GM12872 (cell line): ENCODE measurements around the gene ABHD13.

Experiments
- TF ChIP-seq, protein P1 (sequence below): IDR thresholded peaks from 3 replicates; pipeline ENCODE4 v1.5.1; 2011; ENCODE audit warnings: low read depth, mild to moderate bottlenecking, low read length, moderate library complexity; ENCODE audit not compliant: insufficient read depth

The ABHD13 gene

DNA sequence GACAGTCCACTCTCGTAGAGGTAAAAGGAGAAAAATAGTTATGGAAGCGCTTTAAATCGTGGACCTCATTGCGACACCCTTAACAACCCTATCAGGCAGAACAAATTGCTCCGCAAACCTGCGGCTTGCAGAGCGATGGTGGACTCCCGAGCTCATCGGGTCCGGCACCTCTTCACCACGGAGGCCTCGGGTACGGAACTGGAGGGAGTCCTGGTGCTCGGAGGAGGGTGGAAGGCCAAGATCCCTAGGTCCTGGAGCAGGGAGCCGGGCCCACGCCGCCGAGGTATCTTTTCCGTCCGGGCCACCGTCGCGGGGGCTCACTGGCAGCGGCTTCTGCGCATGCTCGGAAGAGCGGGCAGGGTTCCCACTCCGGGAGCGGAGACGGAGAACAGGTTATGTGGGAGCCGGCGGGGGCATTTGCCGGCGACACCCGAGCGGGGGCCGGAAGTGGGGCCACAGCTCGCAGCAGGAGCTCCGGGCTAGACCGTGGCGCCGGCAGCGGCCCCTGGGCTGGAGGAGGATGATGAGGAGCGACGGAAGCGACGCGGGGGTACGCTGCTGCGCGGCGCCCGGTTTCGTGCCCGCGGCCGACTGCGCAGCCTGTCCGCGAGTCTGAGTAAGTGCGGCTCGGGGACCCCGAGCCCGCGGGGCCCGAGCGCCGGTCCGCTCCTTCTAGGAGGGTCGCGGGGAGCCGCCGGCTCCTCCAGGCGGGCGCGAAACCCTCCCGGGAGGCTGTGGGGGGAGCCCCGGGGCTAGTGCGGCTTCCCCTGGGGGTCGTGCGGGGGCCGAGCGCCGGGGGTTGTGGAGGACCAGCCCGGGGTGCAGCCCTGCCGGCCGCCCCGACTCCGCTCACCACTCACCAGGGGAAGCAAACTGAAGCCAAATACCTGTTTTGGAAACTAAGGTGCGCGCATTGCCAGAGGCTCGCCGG lies at the start of gene ABHD13:
Gene ABHD13, plus strand, starts transcription at position 349 of the 931 bp plus-strand sequence. CDS start 10,827 bp downstream, outside the sequence.
- TF ChIP-seq, protein P1, sequence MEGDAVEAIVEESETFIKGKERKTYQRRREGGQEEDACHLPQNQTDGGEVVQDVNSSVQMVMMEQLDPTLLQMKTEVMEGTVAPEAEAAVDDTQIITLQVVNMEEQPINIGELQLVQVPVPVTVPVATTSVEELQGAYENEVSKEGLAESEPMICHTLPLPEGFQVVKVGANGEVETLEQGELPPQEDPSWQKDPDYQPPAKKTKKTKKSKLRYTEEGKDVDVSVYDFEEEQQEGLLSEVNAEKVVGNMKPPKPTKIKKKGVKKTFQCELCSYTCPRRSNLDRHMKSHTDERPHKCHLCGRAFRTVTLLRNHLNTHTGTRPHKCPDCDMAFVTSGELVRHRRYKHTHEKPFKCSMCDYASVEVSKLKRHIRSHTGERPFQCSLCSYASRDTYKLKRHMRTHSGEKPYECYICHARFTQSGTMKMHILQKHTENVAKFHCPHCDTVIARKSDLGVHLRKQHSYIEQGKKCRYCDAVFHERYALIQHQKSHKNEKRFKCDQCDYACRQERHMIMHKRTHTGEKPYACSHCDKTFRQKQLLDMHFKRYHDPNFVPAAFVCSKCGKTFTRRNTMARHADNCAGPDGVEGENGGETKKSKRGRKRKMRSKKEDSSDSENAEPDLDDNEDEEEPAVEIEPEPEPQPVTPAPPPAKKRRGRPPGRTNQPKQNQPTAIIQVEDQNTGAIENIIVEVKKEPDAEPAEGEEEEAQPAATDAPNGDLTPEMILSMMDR, result 0 out of 3 replicates have a peak, but pooled peaks have one; percentile 3

DNA sequence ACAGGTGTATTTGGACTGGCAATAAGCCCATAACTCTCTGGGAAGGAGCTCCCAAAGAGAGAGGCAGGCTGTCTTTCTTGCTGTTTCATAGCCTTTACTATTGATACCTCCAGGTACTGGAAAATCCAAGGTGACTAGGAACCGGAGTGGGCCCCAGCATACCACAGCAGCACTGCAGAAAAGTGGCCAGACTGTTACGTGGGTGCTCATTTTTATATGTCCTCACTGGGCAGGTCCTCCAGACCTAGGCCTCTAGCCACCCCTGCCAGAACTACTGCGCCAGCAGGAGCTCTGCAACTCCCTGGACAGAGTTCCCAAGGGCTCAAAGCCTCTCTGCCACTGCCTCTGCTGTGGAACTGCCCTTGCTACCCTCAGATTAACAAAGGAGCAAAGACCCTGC lies 49.3 kb upstream of the ABHD13 start:
- TF ChIP-seq, protein P1, result no peak

DNA sequence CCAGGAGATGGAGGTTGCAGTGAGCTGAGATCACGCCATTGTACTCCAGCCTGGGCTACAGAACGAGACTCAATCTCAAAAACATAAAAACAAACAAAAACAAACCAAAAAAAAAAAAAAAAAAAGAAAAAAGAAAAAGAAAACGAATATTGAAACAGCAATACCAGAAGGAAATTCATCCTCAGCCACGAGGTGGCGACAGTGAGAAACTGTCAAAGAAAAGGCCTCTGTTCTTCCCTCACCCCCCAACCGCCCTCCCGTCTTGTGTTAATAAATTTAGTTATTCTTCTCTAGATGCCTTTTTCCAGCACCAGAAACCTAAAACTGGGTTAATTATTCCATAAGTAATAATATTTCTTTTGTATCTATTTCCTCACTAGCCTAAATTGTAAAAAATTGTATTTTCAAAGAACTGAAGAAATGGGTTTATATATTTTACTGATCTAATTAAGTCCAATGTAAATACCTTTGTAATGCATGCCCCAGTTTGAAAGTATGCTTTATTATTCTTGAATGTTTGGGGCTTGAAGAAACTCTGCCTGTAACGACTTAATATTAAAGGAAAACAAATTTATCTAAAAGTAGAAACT lies 41.4 kb upstream of the ABHD13 start:
- TF ChIP-seq, protein P1, result peak; percentile 65

DNA sequence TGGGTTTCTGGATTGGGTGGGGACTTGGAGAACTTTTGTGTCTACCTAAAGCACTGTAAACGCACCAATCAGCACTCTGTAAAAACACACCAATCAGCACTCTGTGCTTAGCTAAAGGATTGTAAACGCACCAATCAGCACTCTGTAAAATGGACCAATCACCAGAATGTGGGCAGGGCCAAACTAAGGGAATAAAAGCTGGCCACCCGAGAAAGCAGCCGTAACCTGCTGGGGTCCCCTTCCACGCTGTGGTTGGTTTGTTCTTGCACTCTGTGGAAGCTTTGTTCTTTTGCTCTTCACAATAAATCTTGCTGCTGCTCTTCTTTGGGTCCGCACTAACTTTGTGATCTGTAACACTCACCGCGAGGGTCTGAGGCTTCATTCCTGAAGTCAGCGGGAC lies 40.1 kb upstream of the ABHD13 start:
- TF ChIP-seq, protein P1, result no peak

DNA sequence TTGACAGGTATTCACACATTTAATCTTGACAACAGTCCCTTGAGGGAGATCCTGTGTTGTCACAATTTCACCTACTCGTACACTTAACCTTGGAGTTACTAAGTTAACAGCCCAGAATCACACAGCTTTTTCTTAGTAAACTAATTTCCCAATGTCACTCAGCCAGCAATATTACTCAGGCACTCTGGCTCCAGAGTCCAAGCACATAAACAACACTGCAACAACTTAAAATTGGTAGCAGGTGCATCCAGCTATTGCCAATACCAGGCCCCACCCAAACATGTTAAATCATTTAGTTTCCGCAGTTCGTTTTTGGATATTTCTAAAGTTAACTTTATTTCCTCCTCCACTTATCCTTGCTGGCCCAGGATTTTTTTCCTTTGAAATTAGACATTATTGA lies 35.5 kb upstream of the ABHD13 start:
- TF ChIP-seq, protein P1, result no peak

DNA sequence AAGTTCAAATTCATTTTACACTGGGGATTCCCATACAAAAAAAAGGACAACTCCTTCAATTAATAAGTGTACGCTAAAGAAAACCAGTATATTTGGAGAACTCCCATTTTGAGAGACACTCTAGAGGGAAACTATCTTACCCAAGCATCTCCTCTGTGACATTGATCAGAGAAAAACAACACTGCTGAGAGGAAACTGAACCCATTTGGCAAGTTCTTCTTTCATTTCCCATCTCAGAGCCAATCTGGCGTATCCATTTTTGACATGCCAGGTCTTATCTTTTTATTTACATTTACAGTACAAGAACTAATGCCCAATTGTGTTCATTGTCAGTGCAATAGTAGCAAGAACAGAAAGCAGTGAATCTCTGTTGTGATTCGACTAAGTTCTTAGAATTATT lies 33.0 kb upstream of the ABHD13 start:
- TF ChIP-seq, protein P1, result no peak

DNA sequence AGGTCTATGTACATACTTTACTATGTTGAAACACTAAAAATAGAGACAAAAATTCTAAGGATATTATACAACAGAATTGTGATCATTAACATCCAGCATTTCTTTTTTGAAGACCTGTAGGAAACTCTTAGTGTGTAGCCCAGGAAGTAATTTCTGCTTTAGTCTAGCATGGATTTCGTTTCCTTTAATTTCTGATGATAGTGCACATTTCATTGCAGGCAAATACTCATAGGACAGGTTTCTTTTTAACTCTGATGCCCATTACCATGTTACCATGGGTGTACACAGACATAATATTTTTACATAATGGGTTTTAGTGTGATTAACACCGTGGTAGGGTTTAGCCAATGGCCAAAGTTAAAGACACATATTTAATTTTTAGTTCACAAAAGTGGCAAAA lies 29.9 kb upstream of the ABHD13 start:
- TF ChIP-seq, protein P1, result no peak
